ENCODE results near the gene ZNF79.

GRCh38 chr9:127457191-127457878 is 33.2 kb downstream of the ZNF79 start:
- TF ChIP-seq, protein P1, sequence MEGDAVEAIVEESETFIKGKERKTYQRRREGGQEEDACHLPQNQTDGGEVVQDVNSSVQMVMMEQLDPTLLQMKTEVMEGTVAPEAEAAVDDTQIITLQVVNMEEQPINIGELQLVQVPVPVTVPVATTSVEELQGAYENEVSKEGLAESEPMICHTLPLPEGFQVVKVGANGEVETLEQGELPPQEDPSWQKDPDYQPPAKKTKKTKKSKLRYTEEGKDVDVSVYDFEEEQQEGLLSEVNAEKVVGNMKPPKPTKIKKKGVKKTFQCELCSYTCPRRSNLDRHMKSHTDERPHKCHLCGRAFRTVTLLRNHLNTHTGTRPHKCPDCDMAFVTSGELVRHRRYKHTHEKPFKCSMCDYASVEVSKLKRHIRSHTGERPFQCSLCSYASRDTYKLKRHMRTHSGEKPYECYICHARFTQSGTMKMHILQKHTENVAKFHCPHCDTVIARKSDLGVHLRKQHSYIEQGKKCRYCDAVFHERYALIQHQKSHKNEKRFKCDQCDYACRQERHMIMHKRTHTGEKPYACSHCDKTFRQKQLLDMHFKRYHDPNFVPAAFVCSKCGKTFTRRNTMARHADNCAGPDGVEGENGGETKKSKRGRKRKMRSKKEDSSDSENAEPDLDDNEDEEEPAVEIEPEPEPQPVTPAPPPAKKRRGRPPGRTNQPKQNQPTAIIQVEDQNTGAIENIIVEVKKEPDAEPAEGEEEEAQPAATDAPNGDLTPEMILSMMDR (IDR thresholded peaks at IDR 0.05), result no peak
- TF ChIP-seq POLR2A (IDR thresholded peaks at IDR 0.05), result no peak
